ENCODE measurements around the gene ZCCHC14. TPM values are rescaled to one million over a fixed set of nuclear protein-coding genes. Genes with fewer than 3 reads are reported as not detected.

ZCCHC14 gene
- total RNA-seq, 2 experiments from 2014 or later, result 16.4 to 18.3 TPM

GRCh38 chr16:87463722-87464690, 28.8 kb downstream of the ZCCHC14 start:
- Histone ChIP-seq H3K27me3 (ENCODE audit: control insufficient read depth in 1 of 2, insufficient read depth in 2 of 2, low read length in 2 of 2) (no peaks in the 10 kb centered on the region), H3K4me3 (ENCODE audit: low read length) (peak overlapping the region; percentile 3), H3K36me3 (ENCODE audit: insufficient read depth, low read length) (peaks cover 3% of the 10 kb centered on the region), H3K27ac (ENCODE audit: low read depth in 1 of 2, low read length in 2 of 2) (no peak overlapping the region), H3K9me3 (ENCODE audit: control insufficient read depth in 1 of 2, insufficient read depth in 1 of 2, low read length in 2 of 2) (no peaks in the 10 kb centered on the region), H3K4me1 (ENCODE audit: insufficient read depth, low read length) (peaks cover 42% of the 10 kb centered on the region)
- peaks cover 50% of the 10 kb centered on the region for H3K4me1 Mint-ChIP-seq (ENCODE audit: low read depth)
- DNase-seq, result peak in 10 of 14 experiments; percentile 10 to 76 (median 26)
- no peaks in the 10 kb centered on the region for H3K9me3 Mint-ChIP-seq
- ChIA-PET POLR2A (interaction anchor here (0.9 to 3.0 kb wide), 3 partner anchors 26 to 80 kb away, joined by 3 to 18 read pairs (median 5); partner anchors contain the start of genes FBXO31 and ZCCHC14), CTCF (interaction anchor here (1.4 kb wide), 1 partner anchor 172 kb away, joined by 4 read pairs; no protein-coding TSS in a partner anchor)
- H3K27me3 Mint-ChIP-seq, result no peaks in the 10 kb centered on the region
- intact Hi-C loops (cut with DNase I, micrococcal nuclease), result loop anchor here (2.0 to 5.0 kb wide), 2 partner anchors 27 to 173 kb away; no protein-coding TSS in a partner anchor
- H3K4me3 Mint-ChIP-seq, result peak overlapping the region; percentile 61
- ATAC-seq (ENCODE audit: poor library complexity), result peak; percentile 67
- peak overlapping the region; percentile 67 for H3K27ac Mint-ChIP-seq
- TF ChIP-seq CTCF (IDR thresholded peaks at IDR 0.05), result no peak
- peaks cover 12% of the 10 kb centered on the region for H3K36me3 Mint-ChIP-seq (ENCODE audit: low read depth)

GRCh38 chr16:87461466-87461991, 31.3 kb downstream of the ZCCHC14 start:
- ChIA-PET CTCF (interaction anchor here (0.5 to 1.6 kb wide), 3 partner anchors 15 to 175 kb away, joined by 5 read pairs; no protein-coding TSS in a partner anchor), POLR2A (no interaction called here)
- Histone ChIP-seq H3K4me1 (ENCODE audit: insufficient read depth, low read length) (peaks cover 49% of the 10 kb centered on the region), H3K27me3 (ENCODE audit: control insufficient read depth in 1 of 2, insufficient read depth in 2 of 2, low read length in 2 of 2) (no peaks in the 10 kb centered on the region), H3K4me3 (ENCODE audit: low read length) (no peak overlapping the region), H3K9me3 (ENCODE audit: control insufficient read depth in 1 of 2, insufficient read depth in 1 of 2, low read length in 2 of 2) (no peaks in the 10 kb centered on the region), H3K36me3 (ENCODE audit: insufficient read depth, low read length) (peaks cover 8% of the 10 kb centered on the region), H3K27ac (ENCODE audit: low read depth in 1 of 2, low read length in 2 of 2) (no peak overlapping the region)
- H3K9me3 Mint-ChIP-seq, result no peaks in the 10 kb centered on the region
- DNase-seq (peak in 5 of 14 experiments; percentile 9 to 60 (median 36)), ATAC-seq (ENCODE audit: poor library complexity) (no peak)
- peak overlapping the region; percentile 54 for H3K27ac Mint-ChIP-seq
- H3K4me1 Mint-ChIP-seq (ENCODE audit: low read depth), result peaks cover 49% of the 10 kb centered on the region
- no peaks in the 10 kb centered on the region for H3K27me3 Mint-ChIP-seq
- peaks cover 35% of the 10 kb centered on the region for H3K36me3 Mint-ChIP-seq (ENCODE audit: low read depth)
- intact Hi-C loops (cut with DNase I, micrococcal nuclease), result loop anchor here in 1 of 2 experiments (5.0 kb wide), 1 partner anchor 176 kb away; no protein-coding TSS in a partner anchor
- no peak overlapping the region for H3K4me3 Mint-ChIP-seq
- no peak for TF ChIP-seq CTCF (IDR thresholded peaks at IDR 0.05)

- no peaks in the 10 kb centered on the region for H3K9me3 Mint-ChIP-seq
These were observed 31.9 kb downstream of the ZCCHC14 start for GRCh38 chr16:87460936-87461335.

More at GRCh38 chr16:87460936-87461335, 31.9 kb downstream of the ZCCHC14 start:
- Mint-ChIP-seq H3K4me1 (ENCODE audit: low read depth) (peaks cover 43% of the 10 kb centered on the region), H3K27me3 (no peaks in the 10 kb centered on the region), H3K4me3 (no peak overlapping the region), H3K36me3 (ENCODE audit: low read depth) (peaks cover 35% of the 10 kb centered on the region), H3K27ac (no peak overlapping the region)
- intact Hi-C loops (cut with DNase I, micrococcal nuclease), result loop anchor here in 1 of 2 experiments (5.0 kb wide), 1 partner anchor 176 kb away; no protein-coding TSS in a partner anchor
- ChIA-PET POLR2A (no interaction called here), CTCF (interaction anchor here (0.5 to 1.6 kb wide), 2 partner anchors 16 to 44 kb away, joined by 5 read pairs; no protein-coding TSS in a partner anchor)
- H3K4me3 ChIP-seq (ENCODE audit: low read length), result no peak overlapping the region
- H3K36me3 ChIP-seq (ENCODE audit: insufficient read depth, low read length), result peaks cover 8% of the 10 kb centered on the region
- no peak overlapping the region for H3K27ac ChIP-seq (ENCODE audit: low read depth in 1 of 2, low read length in 2 of 2)
- DNase-seq (no peak), ATAC-seq (ENCODE audit: poor library complexity) (no peak)
- TF ChIP-seq CTCF (IDR thresholded peaks at IDR 0.05), result no peak
- no peaks in the 10 kb centered on the region for H3K9me3 ChIP-seq (ENCODE audit: control insufficient read depth in 1 of 2, insufficient read depth in 1 of 2, low read length in 2 of 2)
- no peaks in the 10 kb centered on the region for H3K27me3 ChIP-seq (ENCODE audit: control insufficient read depth in 1 of 2, insufficient read depth in 2 of 2, low read length in 2 of 2)
- H3K4me1 ChIP-seq (ENCODE audit: insufficient read depth, low read length), result peaks cover 44% of the 10 kb centered on the region

Measured in CD4-positive, alpha-beta T cell (primary cell).